Activated B cell treated with CpG ODN at 0.5 μM for 24 hours (primary cell): ENCODE results near the gene DYNC1LI1. TPM values are rescaled to one million over a fixed set of nuclear protein-coding genes. Genes with fewer than 3 reads are reported as not detected.
A peak's percentile ranks its signal among the peaks of the same experiment; 100 is the strongest.
"Not testable (repeated sequence)": the region's sequence is repeated elsewhere in the genome, so short reads cannot be mapped to it uniquely, and the experiment has no call there.

Experiments used
- ATAC-seq: fragments of 200-7000 bp; cut with Tn5 transposase; one replicate; pipeline ENCODE4 v1.10.0; 2021; ENCODE audit warnings: low read depth, mild to moderate bottlenecking, moderate library complexity
- CTCF ChIA-PET: fragments of 350-600 bp; sonication (Branson Sonifier 250); formaldehyde crosslinking; loops from one replicate; lab custom pipeline; 2021; ENCODE audit warnings: antibody characterized with exemption; lab: Charles Lee
- POLR2A ChIA-PET: fragments of 350-600 bp; sonication (Branson Sonifier 250); formaldehyde crosslinking; loops from one replicate; lab custom pipeline; 2021; ENCODE audit warnings: antibody characterized with exemption; lab: Charles Lee
- DNase-seq: peaks from one replicate; pipeline ENCODE4 v3.0.0; 2022
- H3K27ac Mint-ChIP-seq: one replicate; pipeline ENCODE4 v1.8.0; 2020; ENCODE audit warnings: mixed read lengths
- H3K27me3 Mint-ChIP-seq: one replicate; pipeline ENCODE4 v1.8.0; 2021; ENCODE audit warnings: mixed read lengths
- H3K36me3 Mint-ChIP-seq: one replicate; pipeline ENCODE4 v1.8.0; 2021; ENCODE audit warnings: low read depth, mixed read lengths
- H3K4me1 Mint-ChIP-seq: one replicate; pipeline ENCODE4 v1.8.0; 2021; ENCODE audit warnings: mixed read lengths
- H3K4me3 Mint-ChIP-seq: one replicate; pipeline ENCODE4 v1.8.0; 2020; ENCODE audit warnings: mild to moderate bottlenecking, mixed read lengths
- H3K9me3 Mint-ChIP-seq: one replicate; pipeline ENCODE4 v1.8.0; 2020; ENCODE audit warnings: mixed read lengths
- CTCF ChIP-seq: fragments of 200-600 bp; IDR thresholded peaks from one replicate; pipeline ENCODE4 v1.8.0; 2022; ENCODE audit warnings: antibody characterized with exemption, mild to moderate bottlenecking
- intact Hi-C: fragments of 100-400 bp; cut with micrococcal nuclease; formaldehyde crosslinking; loops from one replicate; pipeline ENCODE4 v1.15.1; 2024
- total RNA-seq: library from RNA; stranded (reverse); gene quantifications from 2 replicates; pipeline ENCODE4 v1.2.3, GENCODE V29; 2022

The DYNC1LI1 gene
- total RNA-seq, 1 donor from 2014 or later: 38.8 TPM

GRCh38 chr3:32531010-32531647, 39.5 kb downstream of the DYNC1LI1 start:
- ChIA-PET CTCF (no interaction called here), POLR2A (no interaction called here)
- ATAC-seq (no peak), DNase-seq (no peak)
- H3K4me1 Mint-ChIP-seq: peaks cover 1% of the 10 kb centered on the region
- TF ChIP-seq CTCF: no peak
- H3K27ac Mint-ChIP-seq: no peak overlapping the region
- intact Hi-C loops: loop anchor here (2.0 kb wide), 1 partner anchor 20 kb away; no protein-coding TSS in a partner anchor
- H3K27me3 Mint-ChIP-seq: no peaks in the 10 kb centered on the region
- H3K4me3 Mint-ChIP-seq: no peak overlapping the region
- H3K9me3 Mint-ChIP-seq: no peaks in the 10 kb centered on the region
- peaks cover 72% of the 10 kb centered on the region for H3K36me3 Mint-ChIP-seq

GRCh38 chr3:32525720-32526119, 44.9 kb downstream of the DYNC1LI1 start:
- no peak overlapping the region for H3K27ac Mint-ChIP-seq

DNA sequence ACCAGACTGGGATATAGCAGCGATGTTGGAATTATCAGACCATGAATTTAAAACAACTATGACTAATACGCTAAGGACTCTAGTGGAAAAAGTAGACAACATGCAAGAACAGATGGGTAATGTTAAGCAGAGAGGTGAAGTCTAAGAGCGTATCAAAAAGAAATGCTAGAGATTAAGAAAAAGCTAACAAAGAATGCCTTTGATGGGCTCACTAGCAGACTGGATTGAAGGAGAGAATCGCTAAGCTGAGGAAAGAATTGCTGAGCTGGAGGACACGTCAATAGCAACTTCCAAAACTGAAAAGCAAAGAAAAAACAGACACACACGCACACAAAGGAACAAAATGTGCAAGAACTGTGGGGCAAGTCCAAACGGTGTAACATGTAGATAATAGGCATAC, 48.0 kb downstream of the DYNC1LI1 start:
- ChIA-PET CTCF (no interaction called here), POLR2A (interaction anchor here (0.6 to 1.3 kb wide), 2 partner anchors 47 to 278 kb away, joined by 3 read pairs; no protein-coding TSS in a partner anchor)
- Mint-ChIP-seq H3K27ac (no peak overlapping the region), H3K36me3 (peaks cover 32% of the 10 kb centered on the region), H3K4me1 (no peaks in the 10 kb centered on the region), H3K4me3 (no peak overlapping the region), H3K27me3 (no peaks in the 10 kb centered on the region), H3K9me3 (no peaks in the 10 kb centered on the region)
- ATAC-seq: no peak
- no peak for DNase-seq
- TF ChIP-seq CTCF: no peak
- intact Hi-C loops: no loop called here

More at GRCh38 chr3:32525720-32526119, 44.9 kb downstream of the DYNC1LI1 start:
- no peak overlapping the region for H3K4me3 Mint-ChIP-seq
- H3K27me3 Mint-ChIP-seq: no peaks in the 10 kb centered on the region
- peaks cover 54% of the 10 kb centered on the region for H3K36me3 Mint-ChIP-seq
- TF ChIP-seq CTCF: no peak
- ATAC-seq: no peak
- no peak for DNase-seq
- ChIA-PET POLR2A (no interaction called here), CTCF (no interaction called here)
- H3K9me3 Mint-ChIP-seq: no peaks in the 10 kb centered on the region
- no peaks in the 10 kb centered on the region for H3K4me1 Mint-ChIP-seq
- intact Hi-C loops: no loop called here

DNA sequence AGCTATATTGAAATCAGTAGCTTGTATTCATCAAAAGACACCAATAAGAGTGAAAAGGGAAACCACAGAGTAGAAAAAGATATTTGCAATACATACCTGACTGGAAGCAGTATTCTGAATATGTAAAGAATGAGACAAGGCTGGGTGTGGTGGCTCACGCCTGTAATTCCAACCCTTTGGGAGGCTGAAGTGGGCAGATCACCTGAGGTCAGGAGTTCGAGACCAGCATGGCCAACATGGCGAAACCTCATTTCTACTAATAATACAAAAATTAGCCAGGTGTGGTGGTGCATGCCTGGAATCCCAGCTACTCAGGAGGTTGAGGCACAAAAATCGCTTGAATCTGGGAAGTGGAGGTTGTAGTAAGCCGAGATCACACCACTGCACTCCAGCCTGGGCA, 51.7 kb downstream of the DYNC1LI1 start:
- DNase-seq, H3K9me3 Mint-ChIP-seq, H3K27ac Mint-ChIP-seq, H3K36me3 Mint-ChIP-seq, ATAC-seq, H3K4me3 Mint-ChIP-seq, H3K27me3 Mint-ChIP-seq, CTCF ChIA-PET: not testable (repeated sequence)
- intact Hi-C loops: loop anchor here (10.0 kb wide), 2 partner anchors 576 to 856 kb away; partner anchors contain the start of genes GLB1 and TMPPE
- H3K4me1 Mint-ChIP-seq: peaks cover 14% of the 10 kb centered on the region
- POLR2A ChIA-PET: interaction anchor here (0.6 to 0.7 kb wide), 3 partner anchors 166 to 264 kb away, joined by 3 read pairs; partner anchors contain the start of gene CNOT10

DNA sequence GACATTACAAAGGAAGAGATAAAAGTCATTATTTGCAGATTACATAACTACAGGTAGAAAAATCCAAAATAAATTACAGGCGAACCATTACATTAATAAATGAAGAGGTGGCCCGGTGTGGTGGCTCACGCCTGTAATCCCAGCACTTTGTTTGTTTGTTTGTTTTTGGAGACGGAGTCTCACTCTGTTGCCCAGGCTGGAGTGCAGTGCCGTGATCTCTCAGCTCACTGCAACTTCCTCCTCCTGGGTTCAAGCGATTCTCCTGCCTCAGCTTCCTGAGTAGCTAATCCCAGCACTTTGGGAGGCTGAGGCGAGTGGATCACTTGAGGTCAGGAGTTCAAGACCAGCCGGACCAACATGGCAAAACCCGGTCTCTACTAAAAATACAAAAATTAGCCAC, 53.9 kb downstream of the DYNC1LI1 start:
- not testable (repeated sequence) for H3K36me3 Mint-ChIP-seq, H3K27me3 Mint-ChIP-seq, H3K9me3 Mint-ChIP-seq, DNase-seq
- Mint-ChIP-seq H3K4me3 (peak overlapping the region; percentile 84), H3K4me1 (peaks cover 14% of the 10 kb centered on the region), H3K27ac (peak overlapping the region; percentile 95)
- POLR2A ChIA-PET: interaction anchor here (0.7 to 1.1 kb wide), 3 partner anchors 15 to 169 kb away, joined by 4 to 18 read pairs (median 8); partner anchors contain the start of gene CNOT10
- ATAC-seq: peak; percentile 42
- intact Hi-C loops: loop anchor here (1.0 to 10.0 kb wide), 7 partner anchors 14 to 858 kb away; partner anchors contain the start of genes CMTM6, CNOT10, GLB1 and TMPPE
- CTCF ChIA-PET: interaction anchor here (0.6 to 1.1 kb wide), 2 partner anchors 16 to 114 kb away, joined by 3 read pairs; no protein-coding TSS in a partner anchor

- Mint-ChIP-seq H3K27ac (no peak overlapping the region), H3K27me3 (no peaks in the 10 kb centered on the region), H3K4me1 (peaks cover 6% of the 10 kb centered on the region), H3K9me3 (no peaks in the 10 kb centered on the region), H3K36me3 (no peaks in the 10 kb centered on the region), H3K4me3 (no peak overlapping the region)
- intact Hi-C loops: loop anchor here (2.0 to 10.0 kb wide), 4 partner anchors 222 to 864 kb away; partner anchors contain the start of genes GLB1 and TMPPE
- ATAC-seq: no peak
- TF ChIP-seq CTCF: no peak
- ChIA-PET POLR2A (interaction anchor here (0.7 kb wide), 1 partner anchor 154 kb away, joined by 3 read pairs; no protein-coding TSS in a partner anchor), CTCF (interaction anchor here (0.6 to 2.5 kb wide), 5 partner anchors 22 to 158 kb away, joined by 3 to 10 read pairs (median 4); no protein-coding TSS in a partner anchor)
- DNase-seq: no peak
Measured at GRCh38 chr3:32511005-32511404, 59.7 kb downstream of the DYNC1LI1 start.
